Midbrain (tissue), 1 donor: ENCODE results near the gene TXNIP.

Source experiments
- DNase-seq: peaks from one replicate; lab custom pipeline; 2025; lab: John Stamatoyannopoulos, UW

TXNIP gene

GRCh38 chr1:146010126-146010738 is 13.9 kb upstream of the TXNIP start:
- no peak for DNase-seq

- no peak for DNase-seq
Measured at GRCh38 chr1:146007489-146008133, 11.2 kb upstream of the TXNIP start.

GRCh38 chr1:146001709-146002108 is 5.3 kb upstream of the TXNIP start:
- DNase-seq = no peak

GRCh38 chr1:145999321-146000024 is 3.1 kb upstream of the TXNIP start:
- DNase-seq = peak; percentile 20

GRCh38 chr1:145997718-145998023 is 1.3 kb upstream of the TXNIP start:
- peak; percentile 38 for DNase-seq

GRCh38 chr1:145997016-145997717 is 788 bp upstream of the TXNIP start:
- no peak for DNase-seq

- DNase-seq = no peak
Measured at GRCh38 chr1:145995964-145996432, 381 bp downstream of the TXNIP start.

- peak; percentile 44 for DNase-seq
Measured at GRCh38 chr1:145995148-145995881, 1.1 kb downstream of the TXNIP start.

GRCh38 chr1:145994391-145995120 is 1.8 kb downstream of the TXNIP start:
- no peak for DNase-seq

- DNase-seq = no peak
Measured at GRCh38 chr1:145993618-145994390, 2.6 kb downstream of the TXNIP start.

- DNase-seq = peak; percentile 27
Measured at GRCh38 chr1:145992958-145993617, 3.3 kb downstream of the TXNIP start.

- peak; percentile 54 for DNase-seq
Measured at GRCh38 chr1:145992502-145992936, 3.9 kb downstream of the TXNIP start.

- peak; percentile 37 for DNase-seq
Measured at GRCh38 chr1:145991735-145992412, 4.5 kb downstream of the TXNIP start.

- DNase-seq = no peak
Measured at GRCh38 chr1:145990249-145990855, 6.0 kb downstream of the TXNIP start.

- no peak for DNase-seq
Measured at GRCh38 chr1:145988773-145989172, 7.6 kb downstream of the TXNIP start.

- no peak for DNase-seq
Measured at GRCh38 chr1:145987926-145988325, 8.5 kb downstream of the TXNIP start.

GRCh38 chr1:145986551-145986950 is 9.8 kb downstream of the TXNIP start:
- DNase-seq = no peak

- DNase-seq = peak; percentile 29
Measured at GRCh38 chr1:145985502-145986439, 10.6 kb downstream of the TXNIP start.
